ENCODE data around the gene CCDC80. TPM values are rescaled to one million over a fixed set of nuclear protein-coding genes. Genes with fewer than 3 reads are reported as not detected.

The CCDC80 gene
- polyA plus RNA-seq, 2 donors = 3.3 to 6.2 TPM

DNA sequence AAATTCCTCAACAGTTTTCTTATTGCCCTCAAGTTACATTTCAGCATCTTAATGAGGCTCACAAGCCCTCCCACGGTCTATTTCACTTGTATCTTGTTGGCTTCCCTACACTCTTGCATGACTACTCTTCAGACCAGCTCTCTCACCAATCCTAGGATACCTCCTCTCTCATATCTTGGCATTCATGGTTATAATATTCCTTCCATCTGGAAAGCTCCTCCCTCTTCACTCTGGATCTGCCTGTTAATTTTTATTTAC is 8.5 kb upstream of the CCDC80 start:
- Histone ChIP-seq H3K4me1 (ENCODE audit: control insufficient read depth in 2 of 2, insufficient read depth in 2 of 2, low read length in 1 of 2) (peaks cover 0 to under 1% of the 10 kb centered on the region in 2 donors), H3K9me3 (ENCODE audit: control insufficient read depth in 2 of 2, insufficient read depth in 1 of 2, low read depth in 1 of 2, low read length in 1 of 2) (no peaks in the 10 kb centered on the region), H3K36me3 (ENCODE audit: control insufficient read depth in 2 of 2, insufficient read depth in 2 of 2, low read length in 1 of 2) (no peaks in the 10 kb centered on the region), H3K27me3 (ENCODE audit: control insufficient read depth in 1 of 2, insufficient read depth in 2 of 2, low read length in 2 of 2) (no peaks in the 10 kb centered on the region), H3K4me3 (ENCODE audit: low read depth in 1 of 2, low read length in 2 of 2) (no peak overlapping the region), H3K27ac (ENCODE audit: low read depth in 2 of 2, low read length in 1 of 2) (no peak overlapping the region)
- 70 to 73% methylated on average over 1 of the region's 1 CpG for WGBS, 2 donors

DNA sequence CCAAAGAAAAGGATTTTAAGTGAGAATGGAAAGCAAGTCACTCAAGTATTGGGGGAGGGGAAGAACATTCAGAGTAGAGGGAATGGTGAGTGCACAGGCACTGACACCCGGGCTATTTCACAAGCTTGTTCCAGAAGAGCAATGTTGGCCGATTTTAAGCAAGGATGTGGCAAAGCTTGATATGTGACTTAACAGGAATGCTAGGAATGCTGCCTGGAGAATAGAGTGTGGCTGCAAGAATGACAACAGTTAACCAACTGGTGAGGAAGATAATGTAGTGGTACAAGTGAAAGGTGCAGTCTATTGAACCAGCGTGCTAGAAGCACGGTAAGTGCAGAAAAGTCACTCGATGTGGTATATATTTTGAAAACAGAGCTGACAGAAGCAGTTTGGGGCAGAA is 6.2 kb upstream of the CCDC80 start:
- no peak overlapping the region for H3K4me3 ChIP-seq (ENCODE audit: low read depth in 1 of 2, low read length in 2 of 2)
- H3K9me3 ChIP-seq (ENCODE audit: control insufficient read depth in 2 of 2, insufficient read depth in 1 of 2, low read depth in 1 of 2, low read length in 1 of 2) = no peaks in the 10 kb centered on the region
- peaks cover 0 to 4% of the 10 kb centered on the region in 2 donors for H3K4me1 ChIP-seq (ENCODE audit: control insufficient read depth in 2 of 2, insufficient read depth in 2 of 2, low read length in 1 of 2)
- no peak overlapping the region for H3K27ac ChIP-seq (ENCODE audit: low read depth in 2 of 2, low read length in 1 of 2)
- H3K27me3 ChIP-seq (ENCODE audit: control insufficient read depth in 1 of 2, insufficient read depth in 2 of 2, low read length in 2 of 2) = no peaks in the 10 kb centered on the region
- WGBS, 2 donors = 55 to 68% methylated on average over 5 of the region's 5 CpGs
- no peaks in the 10 kb centered on the region for H3K36me3 ChIP-seq (ENCODE audit: control insufficient read depth in 2 of 2, insufficient read depth in 2 of 2, low read length in 1 of 2)

DNA sequence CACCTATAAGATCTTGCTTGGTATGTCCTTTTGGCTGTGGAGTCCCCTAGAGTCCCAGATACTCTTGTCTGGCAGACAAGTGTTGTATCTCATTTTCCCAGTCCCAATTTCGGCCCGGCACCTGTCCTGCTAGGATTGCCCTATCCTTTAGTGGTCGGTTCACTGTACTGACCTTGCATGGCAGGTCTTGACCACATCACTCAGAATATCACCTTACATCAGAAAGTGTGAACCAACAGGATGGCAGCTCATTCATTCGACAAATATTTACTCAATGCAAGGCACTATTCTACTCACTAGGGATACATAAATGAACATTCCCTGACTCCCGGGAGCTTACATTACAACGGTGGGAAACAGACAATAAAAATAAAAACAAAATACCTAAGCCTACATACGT is 5.7 kb upstream of the CCDC80 start:
- WGBS, 2 donors = 72 to 81% methylated on average over 7 of the region's 7 CpGs

DNA sequence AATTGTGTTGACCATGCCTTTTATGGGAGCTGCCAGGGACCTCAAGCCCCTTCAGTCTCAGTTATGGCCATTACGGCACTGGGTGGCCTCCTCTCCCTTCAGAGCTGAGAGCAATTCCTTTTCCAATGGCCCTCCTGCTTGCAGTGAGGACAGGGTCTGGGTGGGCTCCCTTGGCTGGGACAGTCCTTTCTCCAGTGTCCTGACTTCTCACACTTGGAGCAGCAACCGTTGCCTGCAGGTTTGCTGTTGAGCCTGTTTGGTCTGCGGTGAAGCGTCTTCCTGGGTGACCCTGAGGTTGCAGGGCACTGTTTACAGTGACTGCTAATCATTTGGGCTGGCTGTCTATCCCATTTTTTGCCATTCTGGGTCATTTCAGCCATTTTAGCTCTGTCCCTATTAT is 3.5 kb upstream of the CCDC80 start:
- WGBS, 2 donors = 81 to 84% methylated on average over 4 of the region's 4 CpGs
- Histone ChIP-seq H3K27ac (ENCODE audit: low read depth in 2 of 2, low read length in 1 of 2) (no peak overlapping the region), H3K4me3 (ENCODE audit: low read depth in 1 of 2, low read length in 2 of 2) (no peak overlapping the region), H3K4me1 (ENCODE audit: control insufficient read depth in 2 of 2, insufficient read depth in 2 of 2, low read length in 1 of 2) (peaks cover 0 to 4% of the 10 kb centered on the region in 2 donors), H3K9me3 (ENCODE audit: control insufficient read depth in 2 of 2, insufficient read depth in 1 of 2, low read depth in 1 of 2, low read length in 1 of 2) (no peaks in the 10 kb centered on the region), H3K27me3 (ENCODE audit: control insufficient read depth in 1 of 2, insufficient read depth in 2 of 2, low read length in 2 of 2) (no peaks in the 10 kb centered on the region), H3K36me3 (ENCODE audit: control insufficient read depth in 2 of 2, insufficient read depth in 2 of 2, low read length in 1 of 2) (no peaks in the 10 kb centered on the region)

More for the DNA sequence above, 5.7 kb upstream of the CCDC80 start:
- Histone ChIP-seq H3K36me3 (ENCODE audit: control insufficient read depth in 2 of 2, insufficient read depth in 2 of 2, low read length in 1 of 2) (no peaks in the 10 kb centered on the region), H3K4me3 (ENCODE audit: low read depth in 1 of 2, low read length in 2 of 2) (no peak overlapping the region), H3K27ac (ENCODE audit: low read depth in 2 of 2, low read length in 1 of 2) (no peak overlapping the region), H3K4me1 (ENCODE audit: control insufficient read depth in 2 of 2, insufficient read depth in 2 of 2, low read length in 1 of 2) (peaks cover 0 to 4% of the 10 kb centered on the region in 2 donors), H3K27me3 (ENCODE audit: control insufficient read depth in 1 of 2, insufficient read depth in 2 of 2, low read length in 2 of 2) (no peaks in the 10 kb centered on the region), H3K9me3 (ENCODE audit: control insufficient read depth in 2 of 2, insufficient read depth in 1 of 2, low read depth in 1 of 2, low read length in 1 of 2) (no peaks in the 10 kb centered on the region)

DNA sequence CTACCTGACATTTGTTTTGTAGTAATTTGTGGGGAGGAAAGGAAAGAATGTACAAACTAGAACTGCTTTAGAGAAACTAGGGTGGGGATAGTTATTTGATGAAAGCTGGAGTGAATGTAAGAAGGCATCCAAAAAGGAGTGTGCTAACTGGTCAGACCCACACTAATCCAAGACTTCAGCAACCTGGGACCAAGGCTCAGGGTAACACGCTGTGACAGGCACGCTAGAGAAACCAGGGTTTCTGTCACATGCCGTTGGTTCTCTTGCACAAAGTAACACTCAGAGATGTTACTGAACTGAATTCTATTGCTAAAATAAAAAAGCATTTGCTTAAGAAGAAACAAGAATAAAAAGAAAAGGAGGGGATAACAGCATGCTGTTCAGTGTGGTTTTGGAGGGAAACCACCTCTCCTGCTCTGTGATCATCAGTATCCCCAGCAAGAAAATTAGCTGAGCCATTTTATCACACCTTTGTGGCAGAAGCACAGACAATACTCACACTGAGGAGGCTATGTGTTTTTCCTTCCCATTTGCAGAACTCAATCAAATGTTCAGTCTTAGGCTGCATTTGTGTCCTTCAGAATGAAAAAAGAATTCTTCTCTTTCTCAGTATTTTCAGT is 2.8 kb upstream of the CCDC80 start:
- H3K9me3 ChIP-seq (ENCODE audit: control insufficient read depth in 2 of 2, insufficient read depth in 1 of 2, low read depth in 1 of 2, low read length in 1 of 2) = no peaks in the 10 kb centered on the region
- H3K27ac ChIP-seq (ENCODE audit: low read depth in 2 of 2, low read length in 1 of 2) = no peak overlapping the region
- no peaks in the 10 kb centered on the region for H3K27me3 ChIP-seq (ENCODE audit: control insufficient read depth in 1 of 2, insufficient read depth in 2 of 2, low read length in 2 of 2)
- WGBS, 2 donors = 52 to 57% methylated on average over 3 of the region's 3 CpGs
- no peaks in the 10 kb centered on the region for H3K36me3 ChIP-seq (ENCODE audit: control insufficient read depth in 2 of 2, insufficient read depth in 2 of 2, low read length in 1 of 2)
- peaks cover 0 to 4% of the 10 kb centered on the region in 2 donors for H3K4me1 ChIP-seq (ENCODE audit: control insufficient read depth in 2 of 2, insufficient read depth in 2 of 2, low read length in 1 of 2)
- no peak overlapping the region for H3K4me3 ChIP-seq (ENCODE audit: low read depth in 1 of 2, low read length in 2 of 2)

DNA sequence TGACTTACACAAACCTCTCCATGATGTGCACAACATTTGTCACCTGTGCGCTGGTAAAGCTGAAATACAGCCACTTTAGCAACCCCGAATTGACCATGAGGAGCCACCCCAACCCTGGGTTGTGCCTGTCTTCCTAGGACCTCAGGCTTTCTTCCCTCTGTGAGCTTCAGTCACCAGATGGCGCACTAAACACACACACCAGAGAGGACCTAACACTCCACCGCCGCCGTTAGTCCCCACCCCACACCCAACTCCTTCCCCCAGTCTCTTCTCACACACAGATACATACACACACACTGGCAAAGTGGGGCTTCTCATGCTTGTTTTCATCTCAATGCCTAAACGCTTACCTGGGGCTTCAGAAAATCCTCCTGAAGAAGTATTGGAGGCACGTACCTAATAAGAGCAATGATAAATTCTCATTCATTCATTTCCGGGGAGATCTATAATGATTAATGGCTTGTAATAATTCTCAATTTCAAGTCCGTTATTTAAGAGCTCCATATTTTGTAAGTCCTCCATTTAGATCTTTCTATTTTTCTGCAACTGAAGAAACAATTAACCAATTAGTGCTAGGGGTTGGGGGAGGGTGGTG is 2.1 kb upstream of the CCDC80 start:
- Histone ChIP-seq H3K4me1 (ENCODE audit: control insufficient read depth in 2 of 2, insufficient read depth in 2 of 2, low read length in 1 of 2) (peaks cover 0 to 4% of the 10 kb centered on the region in 2 donors), H3K4me3 (ENCODE audit: low read depth in 1 of 2, low read length in 2 of 2) (peak overlapping the region in 1 of 2 donors; percentile 29), H3K36me3 (ENCODE audit: control insufficient read depth in 2 of 2, insufficient read depth in 2 of 2, low read length in 1 of 2) (no peaks in the 10 kb centered on the region), H3K27ac (ENCODE audit: low read depth in 2 of 2, low read length in 1 of 2) (no peak overlapping the region), H3K27me3 (ENCODE audit: control insufficient read depth in 1 of 2, insufficient read depth in 2 of 2, low read length in 2 of 2) (no peaks in the 10 kb centered on the region), H3K9me3 (ENCODE audit: control insufficient read depth in 2 of 2, insufficient read depth in 1 of 2, low read depth in 1 of 2, low read length in 1 of 2) (no peaks in the 10 kb centered on the region)
- 3 to 4% methylated on average over 10 of the region's 10 CpGs for WGBS, 2 donors

DNA sequence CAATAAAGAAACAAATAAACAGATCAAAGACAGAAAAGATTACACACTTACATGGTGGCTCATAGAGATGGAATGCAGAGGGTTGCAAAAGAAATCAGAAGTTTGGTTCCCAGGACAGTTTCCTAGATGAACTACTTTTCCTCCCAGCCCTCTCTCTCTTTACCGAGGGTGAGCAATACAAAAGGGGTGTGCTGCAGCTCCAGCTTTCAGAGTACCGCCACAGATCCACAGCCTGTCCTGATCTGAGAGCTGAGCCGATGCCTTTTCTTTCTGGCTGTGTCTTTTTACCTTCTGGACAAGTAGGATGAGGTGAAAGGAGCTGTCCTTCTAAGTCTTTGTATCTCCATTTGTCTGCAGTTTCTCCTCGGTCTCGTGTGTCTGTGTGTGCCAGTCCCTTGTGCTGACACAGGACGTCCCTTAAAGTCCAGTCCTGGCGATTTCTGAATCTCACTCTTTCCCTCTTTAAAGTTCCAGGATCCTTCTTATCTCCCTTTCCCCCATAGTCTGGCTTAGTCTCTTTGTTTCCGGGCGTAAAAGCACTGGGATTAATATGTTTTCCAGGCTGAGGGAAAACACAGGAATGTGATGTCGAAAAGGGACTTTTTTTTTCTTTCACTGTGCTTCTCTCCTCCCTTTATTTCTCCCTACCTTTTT is 540 bp downstream of the CCDC80 start:
- Histone ChIP-seq H3K27ac (ENCODE audit: low read depth in 2 of 2, low read length in 1 of 2) (peak overlapping the region; percentile 61 to 73), H3K4me3 (ENCODE audit: low read depth in 1 of 2, low read length in 2 of 2) (peak overlapping the region; percentile 25 to 47), H3K36me3 (ENCODE audit: control insufficient read depth in 2 of 2, insufficient read depth in 2 of 2, low read length in 1 of 2) (no peaks in the 10 kb centered on the region), H3K4me1 (ENCODE audit: control insufficient read depth in 2 of 2, insufficient read depth in 2 of 2, low read length in 1 of 2) (peaks cover 0 to 4% of the 10 kb centered on the region in 2 donors), H3K27me3 (ENCODE audit: control insufficient read depth in 1 of 2, insufficient read depth in 2 of 2, low read length in 2 of 2) (no peaks in the 10 kb centered on the region), H3K9me3 (ENCODE audit: control insufficient read depth in 2 of 2, insufficient read depth in 1 of 2, low read depth in 1 of 2, low read length in 1 of 2) (no peaks in the 10 kb centered on the region)
- 13 to 18% methylated on average over 10 of the region's 10 CpGs for WGBS, 2 donors

DNA sequence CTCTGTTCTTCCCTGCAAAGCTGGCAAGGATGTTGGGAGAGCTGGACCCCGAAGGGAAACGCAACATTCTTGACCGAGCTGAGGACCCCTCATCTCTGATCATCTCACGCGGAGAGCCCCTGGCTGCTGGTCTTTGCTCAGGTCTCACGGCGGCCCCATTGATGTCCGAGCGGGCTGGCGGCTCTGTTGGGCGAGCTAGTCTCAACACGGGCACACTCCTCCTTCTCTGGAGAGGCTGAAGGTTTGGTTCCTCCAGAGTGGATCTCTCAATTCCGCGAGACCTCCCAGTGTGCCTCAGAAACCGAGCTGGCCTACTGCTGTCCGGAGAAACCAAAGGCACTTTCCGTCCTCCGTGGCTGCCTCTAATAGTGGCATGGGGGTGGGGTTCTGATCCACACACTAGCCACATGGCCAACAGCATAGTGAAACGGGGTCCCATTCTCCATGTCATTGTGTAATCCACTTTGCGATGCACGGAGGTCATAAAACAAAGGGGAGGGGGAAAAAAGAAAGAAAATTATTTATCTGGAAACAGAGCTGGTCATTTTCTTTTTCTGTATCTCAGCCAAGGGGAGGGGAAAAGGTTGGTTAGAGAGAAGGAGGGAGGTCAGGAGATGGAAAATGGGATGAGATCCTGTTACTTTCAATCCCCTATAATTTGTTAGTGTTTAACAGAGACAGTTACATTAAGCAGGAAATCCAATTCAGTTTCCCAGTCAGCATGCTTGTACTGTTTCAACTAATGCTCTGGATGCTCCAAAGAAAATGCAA is 1.3 kb downstream of the CCDC80 start:
- peak overlapping the region in 1 of 2 donors; percentile 47 for H3K4me3 ChIP-seq (ENCODE audit: low read depth in 1 of 2, low read length in 2 of 2)
- H3K4me1 ChIP-seq (ENCODE audit: control insufficient read depth in 2 of 2, insufficient read depth in 2 of 2, low read length in 1 of 2) = peaks cover 0 to 4% of the 10 kb centered on the region in 2 donors
- WGBS, 2 donors = 80 to 84% methylated on average over 21 of the region's 21 CpGs
- H3K27ac ChIP-seq (ENCODE audit: low read depth in 2 of 2, low read length in 1 of 2) = peak overlapping the region; percentile 26 to 64
- H3K27me3 ChIP-seq (ENCODE audit: control insufficient read depth in 1 of 2, insufficient read depth in 2 of 2, low read length in 2 of 2) = no peaks in the 10 kb centered on the region
- no peaks in the 10 kb centered on the region for H3K36me3 ChIP-seq (ENCODE audit: control insufficient read depth in 2 of 2, insufficient read depth in 2 of 2, low read length in 1 of 2)
- H3K9me3 ChIP-seq (ENCODE audit: control insufficient read depth in 2 of 2, insufficient read depth in 1 of 2, low read depth in 1 of 2, low read length in 1 of 2) = no peaks in the 10 kb centered on the region

DNA sequence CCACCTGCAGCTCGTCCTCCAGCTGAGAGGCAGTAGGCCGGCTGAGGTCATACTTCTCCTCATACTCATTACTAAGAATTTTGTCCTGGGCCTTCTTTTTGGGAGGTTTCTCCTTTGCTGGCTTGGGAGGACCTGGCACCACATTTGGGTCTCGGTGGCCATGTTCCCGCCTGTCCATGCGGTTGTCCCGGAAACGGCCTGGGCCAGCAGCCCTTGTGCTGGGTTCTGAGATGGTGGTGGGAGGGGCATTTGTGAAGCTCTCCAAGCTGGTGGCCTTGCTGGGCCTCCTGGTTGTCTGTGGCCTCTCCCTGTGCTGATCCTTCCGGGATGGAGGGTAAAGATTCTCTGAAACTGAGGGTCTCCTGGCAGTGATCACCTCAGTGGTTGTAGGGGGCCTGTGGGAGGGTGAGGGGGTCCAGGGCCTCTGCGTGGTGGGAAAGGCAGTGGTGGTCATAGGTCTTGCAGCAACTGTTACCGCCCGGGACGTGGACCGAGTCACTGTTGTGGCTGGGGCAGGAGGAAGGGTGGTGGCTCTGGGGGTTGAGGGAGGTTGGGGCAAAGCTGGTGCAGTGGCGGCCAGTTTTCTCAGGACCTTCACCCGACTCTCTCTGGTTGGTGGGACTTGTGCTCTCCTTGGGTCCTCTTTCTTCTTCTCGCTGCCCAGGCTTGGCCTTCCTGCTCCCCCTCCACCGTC is 2.5 kb downstream of the CCDC80 start:
- Histone ChIP-seq H3K4me1 (ENCODE audit: control insufficient read depth in 2 of 2, insufficient read depth in 2 of 2, low read length in 1 of 2) (no peaks in the 10 kb centered on the region), H3K4me3 (ENCODE audit: low read depth in 1 of 2, low read length in 2 of 2) (no peak overlapping the region), H3K27ac (ENCODE audit: low read depth in 2 of 2, low read length in 1 of 2) (peak overlapping the region; percentile 4 to 64), H3K9me3 (ENCODE audit: control insufficient read depth in 2 of 2, insufficient read depth in 1 of 2, low read depth in 1 of 2, low read length in 1 of 2) (no peaks in the 10 kb centered on the region), H3K27me3 (ENCODE audit: control insufficient read depth in 1 of 2, insufficient read depth in 2 of 2, low read length in 2 of 2) (no peaks in the 10 kb centered on the region), H3K36me3 (ENCODE audit: control insufficient read depth in 2 of 2, insufficient read depth in 2 of 2, low read length in 1 of 2) (no peaks in the 10 kb centered on the region)
- WGBS, 2 donors = 85 to 90% methylated on average over 16 to 17 of the region's 17 CpGs
